WTC11 (cell line): ENCODE results near the gene KLK15. TPM values are rescaled to one million over a fixed set of nuclear protein-coding genes. Genes with fewer than 3 reads are reported as not detected.

Source experiments
- ATAC-seq: fragments of 200-7000 bp; cut with Tn5 transposase; 2 replicates; pipeline ENCODE4 v1.10.0; 2021; ENCODE audit warnings: mild to moderate bottlenecking, moderate library complexity
- CTCF ChIA-PET: fragments of 300-600 bp; sonication (Branson Sonifier 250); formaldehyde crosslinking; loops from one replicate; lab custom pipeline; 2021; ENCODE audit warnings: antibody characterized with exemption; lab: Charles Lee
- POLR2A ChIA-PET: fragments of 350-600 bp; sonication (Branson Sonifier 250); formaldehyde crosslinking; loops from one replicate; lab custom pipeline; 2021; ENCODE audit warnings: antibody characterized with exemption; lab: Charles Lee
- DNase-seq: peaks from one replicate; pipeline ENCODE4 v3.0.0; 2021; ENCODE audit warnings: low spot score
- H3K27ac Mint-ChIP-seq: 2 replicates; pipeline ENCODE4 v1.8.0; 2021; ENCODE audit warnings: mixed read lengths
- H3K27me3 Mint-ChIP-seq: 2 replicates; pipeline ENCODE4 v1.8.0; 2021; ENCODE audit warnings: low read depth, mild to moderate bottlenecking, moderate library complexity, mixed read lengths
- H3K36me3 Mint-ChIP-seq: 2 replicates; pipeline ENCODE4 v1.8.0; 2021; ENCODE audit warnings: mixed read lengths
- H3K4me1 Mint-ChIP-seq: 2 replicates; pipeline ENCODE4 v1.8.0; 2022; ENCODE audit warnings: mixed read lengths
- H3K4me3 Mint-ChIP-seq: 2 replicates; pipeline ENCODE4 v1.8.0; 2021; ENCODE audit warnings: mild to moderate bottlenecking, moderate library complexity, mixed read lengths
- H3K9me3 Mint-ChIP-seq: 2 replicates; pipeline ENCODE4 v1.8.0; 2021; ENCODE audit warnings: mixed read lengths
- AR ChIP-seq: fragments of 250-450 bp; sonication (Bioruptor Pico); IDR thresholded peaks from 2 replicates; pipeline ENCODE4 v1.9.0; 2021; ENCODE audit warnings: mild to moderate bottlenecking
- ATF1 ChIP-seq: sonication (generic); formaldehyde crosslinking; IDR thresholded peaks from 2 replicates; pipeline ENCODE4 v1.8.1; 2023; ENCODE audit warnings: mild to moderate bottlenecking, moderate library complexity, missing genetic modification reagents
- E2F1 ChIP-seq: sonication (generic); formaldehyde crosslinking; IDR thresholded peaks from 2 replicates; pipeline ENCODE4 v1.8.0; 2022; ENCODE audit warnings: mild to moderate bottlenecking, missing genetic modification reagents
- E2F5 ChIP-seq: sonication (generic); formaldehyde crosslinking; IDR thresholded peaks from 2 replicates; pipeline ENCODE4 v1.8.1; 2022; ENCODE audit warnings: mild to moderate bottlenecking, moderate library complexity, missing genetic modification reagents
- HMGA2 ChIP-seq: fragments of 250-450 bp; sonication (Bioruptor Pico); IDR thresholded peaks from 2 replicates; pipeline ENCODE4 v1.4.0; 2021; ENCODE audit warnings: mild to moderate bottlenecking, moderate library complexity
- HMGXB4 ChIP-seq: sonication (generic); formaldehyde crosslinking; IDR thresholded peaks from 2 replicates; pipeline ENCODE4 v1.8.1; 2023; ENCODE audit warnings: mild to moderate bottlenecking, moderate library complexity, missing genetic modification reagents
- JUN ChIP-seq: sonication (generic); formaldehyde crosslinking; IDR thresholded peaks from 2 replicates; pipeline ENCODE4 v1.8.0; 2023; ENCODE audit warnings: mild to moderate bottlenecking, missing genetic modification reagents
- MLX ChIP-seq: sonication (generic); formaldehyde crosslinking; IDR thresholded peaks from 2 replicates; pipeline ENCODE4 v1.8.1; 2023; ENCODE audit warnings: mild to moderate bottlenecking, missing genetic modification reagents, moderate library complexity
- NFYB ChIP-seq: sonication (generic); formaldehyde crosslinking; conservative IDR thresholded peaks from 2 replicates; pipeline ENCODE4 v1.8.0; 2022; ENCODE audit warnings: low read depth, missing genetic modification reagents
- SOX15 ChIP-seq: fragments of 250-450 bp; sonication (Bioruptor Pico); IDR thresholded peaks from 2 replicates; pipeline ENCODE4 v1.9.0; 2021; ENCODE audit warnings: mild to moderate bottlenecking
- TP53 ChIP-seq: sonication (generic); formaldehyde crosslinking; IDR thresholded peaks from 2 replicates; pipeline ENCODE4 v1.8.1; 2023; ENCODE audit warnings: mild to moderate bottlenecking, missing genetic modification reagents
- USF2 ChIP-seq: sonication (generic); formaldehyde crosslinking; IDR thresholded peaks from 2 replicates; pipeline ENCODE4 v1.8.1; 2023; ENCODE audit warnings: mild to moderate bottlenecking, missing genetic modification reagents, moderate library complexity
- ZNF232 ChIP-seq: sonication (generic); formaldehyde crosslinking; IDR thresholded peaks from 2 replicates; pipeline ENCODE4 v1.8.0; 2022; ENCODE audit warnings: mild to moderate bottlenecking, missing genetic modification reagents
- ZNF317 ChIP-seq: sonication (generic); formaldehyde crosslinking; IDR thresholded peaks from 2 replicates; pipeline ENCODE4 v1.8.1; 2023; ENCODE audit warnings: low read depth, mild to moderate bottlenecking, moderate library complexity, missing genetic modification reagents, borderline replicate concordance
- total RNA-seq: library from RNA; stranded (reverse); gene quantifications from 3 replicates; pipeline ENCODE4 v1.2.3, GENCODE V29; 2021

Gene KLK15
- total RNA-seq, 1 experiment from 2014 or later = not detected

- CTCF ChIA-PET = interaction anchor here (0.6 to 1.1 kb wide), 2 partner anchors 49 to 1745 kb away, joined by 3 read pairs; no protein-coding TSS in a partner anchor
These were observed 9.8 kb upstream of the KLK15 start for GRCh38 chr19:50843205-50843604.

More at GRCh38 chr19:50843205-50843604, 9.8 kb upstream of the KLK15 start:
- H3K4me1 Mint-ChIP-seq = peaks cover 13% of the 10 kb centered on the region
- peaks cover 63% of the 10 kb centered on the region for H3K27me3 Mint-ChIP-seq
- POLR2A ChIA-PET = no interaction called here
- no peak for DNase-seq
- H3K4me3 Mint-ChIP-seq = no peak overlapping the region
- no peak for ATAC-seq
- H3K27ac Mint-ChIP-seq = no peak overlapping the region
- H3K9me3 Mint-ChIP-seq = peaks cover 7% of the 10 kb centered on the region; the same call in 1 of the 2 replicates
- TF ChIP-seq TP53 (CRISPR knock-in tag) (no peak), ATF1 (CRISPR knock-in tag) (no peak), E2F1 (CRISPR knock-in tag) (no peak), E2F5 (CRISPR knock-in tag) (no peak), ZNF232 (no peak), HMGXB4 (CRISPR knock-in tag) (no peak), AR (CRISPR knock-in tag) (no peak), SOX15 (CRISPR knock-in tag) (no peak), JUN (CRISPR knock-in tag) (no peak), HMGA2 (CRISPR knock-in tag) (no peak), MLX (CRISPR knock-in tag) (no peak), ZNF317 (CRISPR knock-in tag) (no peak), NFYB (CRISPR knock-in tag) (no peak), USF2 (no peak)
- no peaks in the 10 kb centered on the region for H3K36me3 Mint-ChIP-seq
